H9 (cell line): ENCODE measurements around the gene CASP5. TPM values are rescaled to one million over a fixed set of nuclear protein-coding genes. Genes with fewer than 3 reads are reported as not detected.

ENCODE experiments used
- DNase-seq: peaks from one replicate; pipeline ENCODE4 v3.0.0-alpha.2; 2017
- H2AFZ ChIP-seq: one replicate; pipeline ENCODE4 v1.6.1; 2013; ENCODE audit warnings: mild to moderate bottlenecking, low read length, control low read depth, moderate library complexity
- H2AK5ac ChIP-seq: 2 replicates; pipeline ENCODE4 v1.6.1; 2013; ENCODE audit warnings: low read length, control low read depth, mixed read lengths; ENCODE audit not compliant: insufficient read length
- H2BK120ac ChIP-seq: one replicate; pipeline ENCODE4 v1.6.1; 2013; ENCODE audit warnings: low read depth, mild to moderate bottlenecking, low read length, control low read depth, inconsistent platforms; ENCODE audit not compliant: poor library complexity, severe bottlenecking
- H2BK12ac ChIP-seq: 2 replicates; pipeline ENCODE4 v1.6.1; 2013; ENCODE audit warnings: low read length, control low read depth, mixed read lengths, low read depth; ENCODE audit not compliant: insufficient read length
- H2BK15ac ChIP-seq: 2 replicates; pipeline ENCODE4 v1.6.1; 2013; ENCODE audit warnings: low read depth, low read length, control low read depth
- H2BK20ac ChIP-seq: one replicate; pipeline ENCODE4 v1.6.1; 2013; ENCODE audit warnings: low read depth, mild to moderate bottlenecking, low read length, control low read depth, inconsistent platforms; ENCODE audit not compliant: poor library complexity, severe bottlenecking
- H2BK5ac ChIP-seq: 2 replicates; pipeline ENCODE4 v1.6.1; 2013; ENCODE audit warnings: low read length, control low read depth, mixed read lengths; ENCODE audit not compliant: insufficient read length
- H3K14ac ChIP-seq: 2 replicates; pipeline ENCODE4 v1.6.1; 2013; ENCODE audit warnings: low read length, control low read depth; ENCODE audit not compliant: insufficient read depth
- H3K18ac ChIP-seq: 2 replicates; pipeline ENCODE4 v1.6.1; 2013; ENCODE audit warnings: low read depth, mild to moderate bottlenecking, mixed read lengths, low read length, control low read depth; ENCODE audit not compliant: insufficient read length
- H3K23ac ChIP-seq: 2 replicates; pipeline ENCODE4 v1.6.1; 2013; ENCODE audit warnings: low read length, control low read depth, mixed read lengths, low read depth; ENCODE audit not compliant: insufficient read length
- H3K23me2 ChIP-seq: 2 replicates; pipeline ENCODE4 v1.6.1; 2013; ENCODE audit warnings: low read depth, mild to moderate bottlenecking, mixed read lengths, low read length, control low read depth; ENCODE audit not compliant: insufficient read length, poor library complexity, severe bottlenecking
- H3K27ac ChIP-seq: 2 replicates; pipeline ENCODE4 v1.5.1; 2013; ENCODE audit warnings: low read length, control low read depth, mixed read lengths, low read depth; ENCODE audit not compliant: insufficient read length
- H3K27me3 ChIP-seq: 2 replicates; pipeline ENCODE4 v1.6.1; 2013; ENCODE audit warnings: low read length, control low read depth, inconsistent platforms; ENCODE audit not compliant: insufficient read depth
- H3K4ac ChIP-seq: 2 replicates; pipeline ENCODE4 v1.6.1; 2013; ENCODE audit warnings: low read depth, mild to moderate bottlenecking, control low read depth, inconsistent platforms, low read length, moderate library complexity
- H3K4me1 ChIP-seq: 2 replicates; pipeline ENCODE4 v1.6.1; 2013; ENCODE audit warnings: low read length, control low read depth, inconsistent platforms; ENCODE audit not compliant: insufficient read depth
- H3K4me2 ChIP-seq: 2 replicates; pipeline ENCODE4 v1.6.1; 2013; ENCODE audit warnings: low read length, control low read depth, mixed read lengths; ENCODE audit not compliant: insufficient read length, insufficient read depth
- H3K56ac ChIP-seq: 2 replicates; pipeline ENCODE4 v1.6.1; 2013; ENCODE audit warnings: low read depth, mild to moderate bottlenecking, mixed read lengths, low read length, control low read depth; ENCODE audit not compliant: insufficient read length
- H3K79me1 ChIP-seq: 2 replicates; pipeline ENCODE4 v1.6.1; 2013; ENCODE audit warnings: low read depth, mild to moderate bottlenecking, moderate library complexity, low read length, control low read depth, inconsistent platforms; ENCODE audit not compliant: insufficient read depth, poor library complexity, severe bottlenecking
- H3K79me2 ChIP-seq: 2 replicates; pipeline ENCODE4 v1.6.1; 2013; ENCODE audit warnings: low read length, control low read depth, inconsistent platforms; ENCODE audit not compliant: insufficient read depth
- H3K9ac ChIP-seq: 2 replicates; pipeline ENCODE4 v1.6.1; 2013; ENCODE audit warnings: low read length, control low read depth, mixed read lengths; ENCODE audit not compliant: insufficient read length; ENCODE audit errors: extremely low read depth
- H3K9me3 ChIP-seq: one replicate; pipeline ENCODE4 v1.6.1; 2013; ENCODE audit warnings: low read depth, low read length, inconsistent platforms; ENCODE audit not compliant: control insufficient read depth
- H3T11ph ChIP-seq: one replicate; pipeline ENCODE4 v1.6.1; 2013; ENCODE audit warnings: mild to moderate bottlenecking, low read length, control low read depth, inconsistent platforms
- H4K20me1 ChIP-seq: one replicate; pipeline ENCODE4 v1.6.1; 2013; ENCODE audit not compliant: control insufficient read depth, insufficient read length, insufficient read depth
- H4K5ac ChIP-seq: 2 replicates; pipeline ENCODE4 v1.6.1; 2013; ENCODE audit warnings: low read depth, mild to moderate bottlenecking, mixed read lengths, low read length, control low read depth; ENCODE audit not compliant: insufficient read length
- H4K8ac ChIP-seq: replicated peaks from 2 replicates; pipeline ENCODE4 v1.6.1; 2013; ENCODE audit warnings: low read length, control low read depth, mixed read lengths, low read depth; ENCODE audit not compliant: insufficient read length
- H4K91ac ChIP-seq: 2 replicates; pipeline ENCODE4 v1.6.1; 2013; ENCODE audit warnings: low read depth, mild to moderate bottlenecking, moderate library complexity, mixed read lengths, low read length, control low read depth; ENCODE audit not compliant: insufficient read length
- H3K27ac Mint-ChIP-seq, 3 experiments: 2 replicates in 2 of 3; 3 replicates in 1 of 3; pipeline ENCODE4 v1.8.0; 2020 to 2021; ENCODE audit warnings: mixed read lengths in 3 of 3, mild to moderate bottlenecking in 1 of 3, moderate library complexity in 1 of 3
- H3K27me3 Mint-ChIP-seq: 2 replicates; pipeline ENCODE4 v1.8.0; 2021; ENCODE audit warnings: low read depth, mild to moderate bottlenecking, moderate library complexity, mixed read lengths
- H3K36me3 Mint-ChIP-seq, 3 experiments: 2 replicates in 2 of 3; 3 replicates in 1 of 3; pipeline ENCODE4 v1.8.0; 2020 to 2021; ENCODE audit warnings: low read depth in 3 of 3, mixed read lengths in 3 of 3; ENCODE audit not compliant: insufficient read depth in 1 of 3
- H3K4me1 Mint-ChIP-seq, 2 experiments: 2 replicates each; pipeline ENCODE4 v1.8.0; 2020; ENCODE audit warnings: mixed read lengths in 2 of 2
- H3K4me3 Mint-ChIP-seq, 2 experiments: 2 replicates in 1 of 2; 3 replicates in 1 of 2; pipeline ENCODE4 v1.8.0; 2020 to 2021; ENCODE audit warnings: mild to moderate bottlenecking in 2 of 2, mixed read lengths in 2 of 2, moderate library complexity in 1 of 2
- H3K9me3 Mint-ChIP-seq, 2 experiments: 2 replicates in 1 of 2; 3 replicates in 1 of 2; pipeline ENCODE4 v1.8.0; 2020; ENCODE audit warnings: mild to moderate bottlenecking in 2 of 2, mixed read lengths in 2 of 2, moderate library complexity in 1 of 2
- WGBS: extraction: QIAGEN DNeasy Blood & Tissue Kit; methylation state at CpG from one replicate; pipeline ENCODE4 v1.1.7; 2013; ENCODE audit warnings: missing lambda C conversion rate, low lambda C conversion rate, mixed read lengths; ENCODE audit not compliant: insufficient read length; ENCODE audit errors: extremely low coverage; 5-methylcytosine and 5-hydroxymethylcytosine counted together
- total RNA-seq: library from RNA; stranded (reverse); gene quantifications from 2 replicates; pipeline ENCODE4 v1.2.1, GENCODE V29; 2021
- TF ChIP-seq, protein P1 (sequence below): fragments of 200-600 bp; sonication (generic); conservative IDR thresholded peaks from 3 replicates; pipeline ENCODE4 v1.8.0; 2021; ENCODE audit warnings: antibody characterized with exemption, mild to moderate bottlenecking

CASP5 gene
- total RNA-seq, 1 experiment from 2014 or later: not detected

GRCh38 chr11:105027678-105028077 lies 4.7 kb upstream of the CASP5 start:
- Histone ChIP-seq H3K14ac (no peak overlapping the region), H2BK12ac (no peak overlapping the region), H3K27ac (no peak overlapping the region), H4K8ac (no peak overlapping the region), H2BK20ac (no peak overlapping the region), H3K79me1 (no peaks in the 10 kb centered on the region), H2AK5ac (no peak overlapping the region), H2BK120ac (no peak overlapping the region), H3K9ac (no peak overlapping the region), H2AFZ (no peak overlapping the region), H3K4ac (no peak overlapping the region), H3K9me3 (no peaks in the 10 kb centered on the region), H2BK5ac (no peak overlapping the region), H2BK15ac (no peak overlapping the region), H3K18ac (no peak overlapping the region), H3K79me2 (no peaks in the 10 kb centered on the region), H4K20me1 (no peaks in the 10 kb centered on the region), H3K4me1 (no peaks in the 10 kb centered on the region), H3K27me3 (no peaks in the 10 kb centered on the region), H3K23ac (no peak overlapping the region), H4K91ac (no peak overlapping the region), H3K56ac (no peak overlapping the region), H3K23me2 (no peaks in the 10 kb centered on the region), H3K4me2 (no peak overlapping the region), H4K5ac (no peak overlapping the region), H3T11ph (no peak overlapping the region)
- Mint-ChIP-seq H3K27me3 (no peaks in the 10 kb centered on the region), H3K9me3 (no peaks in the 10 kb centered on the region), H3K4me1 (no peaks in the 10 kb centered on the region), H3K4me3 (no peak overlapping the region), H3K27ac (no peak overlapping the region), H3K36me3 (no peaks in the 10 kb centered on the region)
- WGBS: no CpG with 5 or more reads among the region's 3 CpGs
- DNase-seq: no peak
- TF ChIP-seq, protein P1, sequence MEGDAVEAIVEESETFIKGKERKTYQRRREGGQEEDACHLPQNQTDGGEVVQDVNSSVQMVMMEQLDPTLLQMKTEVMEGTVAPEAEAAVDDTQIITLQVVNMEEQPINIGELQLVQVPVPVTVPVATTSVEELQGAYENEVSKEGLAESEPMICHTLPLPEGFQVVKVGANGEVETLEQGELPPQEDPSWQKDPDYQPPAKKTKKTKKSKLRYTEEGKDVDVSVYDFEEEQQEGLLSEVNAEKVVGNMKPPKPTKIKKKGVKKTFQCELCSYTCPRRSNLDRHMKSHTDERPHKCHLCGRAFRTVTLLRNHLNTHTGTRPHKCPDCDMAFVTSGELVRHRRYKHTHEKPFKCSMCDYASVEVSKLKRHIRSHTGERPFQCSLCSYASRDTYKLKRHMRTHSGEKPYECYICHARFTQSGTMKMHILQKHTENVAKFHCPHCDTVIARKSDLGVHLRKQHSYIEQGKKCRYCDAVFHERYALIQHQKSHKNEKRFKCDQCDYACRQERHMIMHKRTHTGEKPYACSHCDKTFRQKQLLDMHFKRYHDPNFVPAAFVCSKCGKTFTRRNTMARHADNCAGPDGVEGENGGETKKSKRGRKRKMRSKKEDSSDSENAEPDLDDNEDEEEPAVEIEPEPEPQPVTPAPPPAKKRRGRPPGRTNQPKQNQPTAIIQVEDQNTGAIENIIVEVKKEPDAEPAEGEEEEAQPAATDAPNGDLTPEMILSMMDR: no peak
